NCI-H187 (cell line): ENCODE measurements around the gene ZXDC.

ENCODE experiments used
- DNase-seq, 2 experiments: peaks; one replicate each; lab custom pipeline; 2025; lab: John Stamatoyannopoulos, UW

The ZXDC gene

DNA sequence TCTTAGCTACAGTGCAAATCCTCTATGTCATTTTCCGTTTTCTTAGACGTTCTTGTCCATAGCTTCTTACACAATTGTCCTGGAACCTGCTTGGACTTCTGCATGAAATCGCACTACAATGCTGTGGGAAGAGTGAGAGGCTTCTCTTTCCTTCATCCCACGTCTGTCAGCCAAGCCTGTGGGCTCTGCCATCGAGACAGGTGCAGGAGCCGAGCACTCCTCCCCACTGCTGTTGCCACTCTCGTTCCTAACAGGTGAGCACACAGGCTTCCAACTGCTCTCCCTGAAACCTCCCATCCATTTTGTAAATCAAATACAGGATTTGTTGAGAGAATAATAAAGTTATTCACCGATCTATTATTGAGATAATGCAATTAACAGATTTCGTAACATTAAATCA is 23.5 kb downstream of the ZXDC start:
- no peak for DNase-seq

- no peak for DNase-seq
Observed at GRCh38 chr3:126451511-126451910, 24.2 kb downstream of the ZXDC start.

GRCh38 chr3:126450744-126451143 is 24.9 kb downstream of the ZXDC start:
- DNase-seq = no peak

DNA sequence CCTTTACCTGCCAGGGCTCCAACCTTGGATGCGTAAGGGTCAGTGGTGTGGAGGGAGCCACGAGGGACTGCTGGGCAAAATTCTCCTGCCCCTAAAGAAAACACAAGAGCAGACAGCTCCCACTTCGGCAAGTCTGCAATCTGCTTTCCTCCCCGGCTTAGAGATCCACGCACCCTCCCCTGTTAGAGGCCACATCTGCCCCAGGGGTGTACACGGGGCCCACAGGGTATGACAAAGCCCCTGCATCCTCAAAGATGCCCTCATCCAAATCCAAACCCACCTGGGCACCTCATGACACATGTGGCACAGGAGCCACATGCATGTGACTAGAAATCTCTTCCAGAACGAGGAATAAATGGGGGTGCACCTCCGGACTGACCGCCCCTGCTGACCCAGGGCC is 25.5 kb downstream of the ZXDC start:
- DNase-seq = no peak

GRCh38 chr3:126449621-126450051 is 26.1 kb downstream of the ZXDC start:
- DNase-seq = no peak

- DNase-seq = no peak
Observed at GRCh38 chr3:126448893-126449180, 26.9 kb downstream of the ZXDC start.

- no peak for DNase-seq
Observed at GRCh38 chr3:126448136-126448892, 27.4 kb downstream of the ZXDC start.

GRCh38 chr3:126447456-126448106 is 28.1 kb downstream of the ZXDC start:
- no peak for DNase-seq

DNA sequence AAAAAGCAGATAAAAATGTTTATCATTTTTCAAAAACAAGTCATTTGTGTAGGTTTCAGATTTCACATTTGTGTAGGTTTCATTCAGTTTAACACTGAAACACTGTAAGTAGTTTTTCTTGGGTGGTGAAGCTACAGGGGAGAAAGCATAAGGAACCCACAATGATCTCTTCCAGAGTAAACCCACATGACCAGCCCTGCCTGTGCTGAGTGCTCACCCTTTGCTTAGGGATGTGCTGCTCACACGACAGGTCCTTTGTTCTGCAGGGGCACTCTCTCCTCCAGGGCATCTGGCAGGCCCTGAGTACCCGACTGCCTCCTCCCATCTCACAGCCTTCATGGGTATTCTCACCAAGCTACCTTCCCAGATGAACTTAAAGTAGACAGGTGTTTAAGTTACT is 28.9 kb downstream of the ZXDC start:
- no peak for DNase-seq

- no peak for DNase-seq
Observed at GRCh38 chr3:126446301-126446700, 29.4 kb downstream of the ZXDC start.

- no peak for DNase-seq
Observed at GRCh38 chr3:126445506-126445905, 30.2 kb downstream of the ZXDC start.

GRCh38 chr3:126442856-126443242 is 32.8 kb downstream of the ZXDC start:
- no peak for DNase-seq

DNA sequence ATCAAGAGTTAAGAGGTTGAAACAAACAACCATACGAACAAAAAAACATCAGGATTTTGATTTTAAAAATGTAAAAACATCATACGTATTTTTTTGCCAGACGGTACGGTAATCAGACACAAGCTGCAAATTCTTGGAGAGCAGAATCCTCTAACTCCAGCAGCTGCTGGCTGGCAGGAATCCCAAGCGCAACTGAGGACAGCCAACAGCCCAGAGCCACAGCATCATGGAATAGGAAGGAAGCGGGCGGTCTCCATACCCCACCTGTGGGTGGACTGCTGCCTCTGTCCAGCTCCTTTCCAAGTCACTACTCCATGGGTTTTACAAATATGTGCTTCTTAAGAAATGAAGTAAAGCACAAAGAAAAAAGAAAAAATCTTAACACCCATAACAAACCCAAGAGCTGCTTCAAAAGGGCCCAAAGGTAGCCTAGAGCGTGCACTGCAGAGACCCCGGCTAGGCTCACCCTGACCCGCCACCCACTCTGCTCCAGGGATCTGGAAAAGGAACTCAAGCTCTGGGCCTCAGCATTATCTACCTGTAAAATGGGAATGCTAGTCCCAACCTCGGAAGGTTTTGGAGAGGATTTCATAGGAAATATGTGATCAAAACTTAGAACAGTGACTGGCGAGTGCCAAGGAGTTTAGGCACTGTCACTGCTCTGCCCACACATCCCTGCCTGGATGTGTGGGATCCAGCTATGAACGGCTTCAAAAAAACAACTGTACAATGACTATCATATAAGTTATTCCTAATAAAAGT is 33.4 kb downstream of the ZXDC start:
- DNase-seq = no peak

DNA sequence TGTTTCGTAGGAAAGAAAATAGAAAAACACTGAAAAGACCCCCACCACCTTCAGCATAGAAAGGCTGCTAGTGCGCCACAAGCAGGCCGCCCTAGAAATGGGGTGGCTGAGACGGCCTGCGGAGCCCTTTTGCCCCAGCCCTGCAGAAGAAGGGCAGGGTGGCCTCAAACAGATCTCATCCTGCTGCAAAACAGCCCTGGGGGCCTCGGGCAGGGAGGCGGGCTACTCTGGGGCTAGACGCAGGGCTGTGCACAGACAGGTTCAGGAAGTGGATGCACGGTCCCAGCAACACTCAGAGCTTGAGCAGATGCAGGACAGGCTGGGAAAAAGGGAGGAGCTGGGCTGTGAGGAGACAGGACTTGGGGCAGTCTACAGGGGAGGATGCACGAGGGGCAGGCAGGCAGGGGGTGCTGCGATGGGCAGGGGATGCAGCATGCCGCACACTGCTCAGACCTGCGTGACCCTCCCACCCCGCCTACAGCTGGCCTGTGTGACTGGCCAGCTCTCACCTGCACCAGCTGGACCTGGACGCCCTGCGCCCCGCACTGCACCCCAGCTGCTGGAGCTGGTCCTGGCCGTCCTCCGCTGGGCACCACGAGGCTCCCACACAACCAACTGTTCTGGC is 34.3 kb downstream of the ZXDC start:
- no peak for DNase-seq

DNA sequence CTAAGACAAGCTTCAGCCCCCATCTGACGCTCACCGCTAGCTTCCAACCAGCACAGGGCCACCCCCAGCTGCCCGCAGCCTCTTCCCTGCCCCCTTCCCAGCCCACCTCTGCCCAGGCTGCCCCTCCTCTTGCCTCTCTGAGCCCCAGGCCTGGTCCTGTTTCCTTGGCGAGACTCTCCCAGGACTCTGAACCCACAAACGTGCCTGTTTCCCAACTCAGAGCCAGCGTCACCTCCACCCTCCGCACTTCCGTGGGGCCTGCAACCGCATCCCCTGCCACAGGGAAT is 35.0 kb downstream of the ZXDC start:
- no peak for DNase-seq

DNA sequence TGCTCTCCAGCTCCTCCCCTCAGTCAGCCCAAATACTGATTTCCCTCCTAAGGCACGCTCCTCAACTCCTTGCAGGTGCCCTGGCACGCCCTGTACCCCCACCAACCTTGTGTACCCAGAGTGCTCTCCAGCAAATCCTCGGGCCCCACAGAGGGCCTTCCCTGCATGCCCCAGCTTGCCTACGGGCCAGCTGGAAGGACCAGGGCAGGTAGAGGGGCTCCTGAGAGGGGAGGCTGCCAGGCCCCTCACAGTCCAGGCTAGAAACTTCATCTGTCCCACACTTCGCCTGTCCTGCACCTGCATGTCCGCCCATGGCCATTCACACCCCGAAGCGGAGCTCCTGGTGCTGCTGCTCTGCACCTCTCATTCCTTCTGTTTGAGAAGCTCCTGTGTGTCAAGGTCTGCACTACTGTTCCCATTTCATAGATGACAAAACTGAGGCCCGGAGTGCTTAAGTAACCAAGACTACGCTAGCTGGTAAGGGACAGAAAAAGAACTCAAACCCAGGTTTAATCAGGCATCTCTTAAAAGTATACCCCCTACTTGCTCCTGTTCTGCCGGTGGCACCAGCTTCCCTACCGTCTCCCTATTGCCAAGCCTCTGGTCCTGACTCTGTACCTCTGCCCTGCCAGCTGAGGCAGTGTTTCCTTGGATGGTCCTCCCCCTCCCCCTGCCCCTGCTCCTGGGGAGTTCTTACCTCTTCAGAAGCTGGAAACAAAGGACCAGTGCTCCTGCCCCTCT is 35.6 kb downstream of the ZXDC start:
- DNase-seq = no peak

DNA sequence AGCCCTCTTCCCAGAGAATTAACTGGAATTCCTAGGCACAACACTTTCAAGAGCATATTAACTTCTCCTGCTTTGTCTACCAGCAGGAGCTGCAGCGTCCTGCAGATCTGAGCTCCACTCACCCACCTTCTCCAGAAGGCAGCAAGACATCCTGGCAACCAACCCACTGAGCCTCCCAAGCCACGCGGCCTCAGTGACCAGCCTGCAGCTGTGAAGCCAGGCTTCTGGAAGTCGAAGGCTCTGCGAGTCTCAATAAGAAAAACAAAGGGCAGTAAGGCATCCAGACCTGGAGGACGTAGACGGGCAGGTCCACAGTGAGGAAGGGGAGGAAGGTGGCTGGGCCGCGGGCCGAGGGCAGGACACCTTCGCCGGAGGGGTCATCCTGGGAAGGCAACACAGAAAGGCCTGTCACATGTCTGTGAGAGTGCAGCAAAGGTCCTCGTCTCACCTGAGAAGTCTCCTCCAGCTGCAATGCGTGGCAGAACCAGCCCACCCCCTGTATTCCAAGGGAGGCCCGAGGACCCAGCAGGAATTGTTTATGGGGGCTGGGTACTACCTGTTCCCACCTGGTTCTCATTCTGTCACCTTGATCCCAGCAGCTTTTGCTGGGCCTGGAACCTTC is 36.2 kb downstream of the ZXDC start:
- no peak for DNase-seq

DNA sequence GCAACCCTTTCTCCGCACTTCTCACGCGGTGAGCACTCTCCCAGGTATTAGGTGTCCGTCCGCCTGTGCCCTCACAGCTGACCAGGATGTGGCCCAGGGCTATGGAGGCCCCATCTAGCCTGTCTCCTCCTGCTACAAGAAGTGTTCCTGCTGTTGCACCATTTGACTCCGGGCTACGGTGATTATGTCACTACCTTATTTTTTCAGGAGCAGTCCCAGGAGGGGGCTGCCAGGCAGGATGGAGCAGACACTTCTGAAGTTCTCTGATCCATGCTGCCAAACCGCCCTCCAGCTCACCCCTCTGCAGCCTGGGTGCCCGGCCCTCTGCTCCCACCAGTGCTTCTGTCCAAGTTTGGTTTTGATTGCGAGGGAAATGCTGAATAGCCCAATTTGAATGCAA is 36.9 kb downstream of the ZXDC start:
- no peak for DNase-seq

DNA sequence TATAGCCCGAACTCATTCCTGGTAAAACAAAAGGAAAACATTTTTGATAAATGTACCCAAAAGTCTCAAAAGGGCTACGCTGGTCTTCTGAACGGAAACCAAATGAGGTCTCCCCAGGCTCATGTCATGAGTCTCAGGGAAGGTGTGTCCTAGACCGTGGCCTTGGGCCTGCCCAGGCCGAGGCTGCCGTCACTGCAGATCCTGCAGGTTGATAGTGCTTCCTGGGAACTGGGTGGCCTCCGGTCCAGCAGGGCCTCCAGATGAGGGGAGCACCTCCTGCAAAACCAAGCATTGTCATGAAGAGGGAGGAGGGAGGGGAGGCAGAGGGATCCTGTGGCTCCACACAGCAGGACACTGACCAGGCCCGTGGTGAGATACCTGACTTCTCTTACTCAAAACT is 37.5 kb downstream of the ZXDC start:
- no peak for DNase-seq

DNA sequence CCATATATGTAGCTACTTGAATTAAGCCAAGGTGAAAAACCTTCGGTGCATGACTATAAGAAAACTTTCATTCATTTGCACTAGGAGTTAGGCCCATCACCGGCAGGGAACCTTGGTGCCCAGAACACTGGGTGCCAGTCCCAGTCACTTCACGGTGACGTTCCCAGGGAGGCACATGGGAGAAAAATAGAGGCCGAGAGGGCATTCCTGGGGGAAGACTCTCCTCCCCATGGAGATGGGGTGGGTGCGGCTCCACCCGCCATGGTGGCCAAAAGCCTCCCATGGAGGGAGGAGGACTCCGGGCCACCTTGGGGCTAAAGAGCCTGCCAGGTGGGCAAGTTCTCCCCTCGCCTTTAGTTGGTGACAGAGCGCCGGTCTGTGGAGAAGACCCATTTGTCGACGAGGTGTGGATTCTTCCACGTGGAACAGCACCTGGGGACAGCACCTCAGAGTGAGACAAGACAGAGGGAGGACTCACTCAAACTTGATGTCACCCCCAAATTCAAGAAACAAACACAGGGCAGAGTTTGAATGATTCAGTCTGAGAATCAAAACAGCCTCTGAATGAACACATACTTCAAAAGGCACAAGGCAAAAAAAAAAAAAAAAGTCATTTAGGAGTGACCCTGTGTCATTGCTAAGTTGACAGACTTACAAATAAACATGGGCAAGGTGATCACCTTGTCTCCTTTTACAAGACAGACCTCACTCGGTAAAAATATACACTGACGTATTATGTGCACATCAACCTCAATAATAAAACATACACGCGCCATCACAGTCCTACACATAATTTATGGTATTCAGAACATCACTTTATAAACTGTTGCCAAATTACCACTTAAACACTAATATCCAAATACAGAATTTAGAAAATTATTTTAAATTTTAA is 38.6 kb downstream of the ZXDC start:
- DNase-seq = no peak
